ENCODE results near the gene CDHR5. TPM values are rescaled to one million over a fixed set of nuclear protein-coding genes. Genes with fewer than 3 reads are reported as not detected.

Gene CDHR5
- total RNA-seq, 1 experiment from 2014 or later, result not detected

DNA sequence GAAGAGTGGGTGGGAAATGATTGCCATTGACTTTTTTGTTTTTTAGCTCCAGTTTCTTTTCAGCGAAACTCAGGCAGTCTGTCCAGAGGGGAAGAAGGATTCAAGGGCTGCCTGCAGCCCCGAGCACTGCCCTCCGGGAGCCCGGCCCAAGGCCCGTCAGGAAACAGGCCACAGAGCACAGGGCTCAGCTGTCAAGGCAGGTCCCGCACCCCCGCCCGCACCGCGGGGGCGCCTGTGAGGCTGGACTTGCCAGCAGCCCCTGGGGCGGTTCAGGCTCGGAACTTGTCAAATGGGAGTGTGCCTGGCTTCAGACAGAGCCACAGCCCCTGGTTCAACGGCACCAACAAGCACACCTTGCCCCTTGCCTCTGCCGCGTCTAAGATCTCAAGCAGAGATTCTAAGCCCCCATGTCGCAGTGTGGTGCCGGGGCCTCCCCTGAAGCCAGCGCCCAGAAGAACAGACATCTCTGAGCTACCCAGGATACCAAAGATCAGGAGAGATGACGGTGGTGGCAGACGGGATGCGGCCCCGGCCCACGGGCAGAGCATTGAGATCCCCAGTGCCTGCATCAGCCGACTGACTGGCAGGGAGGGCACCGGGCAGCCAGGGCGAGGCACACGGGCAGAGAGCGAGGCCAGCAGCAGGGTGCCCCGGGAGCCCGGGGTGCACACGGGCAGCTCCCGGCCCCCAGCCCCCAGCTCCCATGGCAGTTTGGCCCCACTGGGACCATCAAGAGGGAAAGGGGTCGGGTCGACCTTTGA lies 17.6 kb downstream of the CDHR5 start:
- no peak overlapping the region for H3K27ac Mint-ChIP-seq (ENCODE audit: low read depth, unreplicated experiment)
- H3K9me3 Mint-ChIP-seq (ENCODE audit: unreplicated experiment), result no peaks in the 10 kb centered on the region
- DNase-seq (ENCODE audit: unreplicated experiment), result no peak
- H3K36me3 Mint-ChIP-seq (ENCODE audit: insufficient read depth, unreplicated experiment), result peaks cover 55% of the 10 kb centered on the region
- ChIA-PET POLR2A (interaction anchor here (0.6 to 1.1 kb wide), 4 partner anchors 12 to 141 kb away, joined by 3 to 5 read pairs (median 4); no protein-coding TSS in a partner anchor), CTCF (interaction anchor here (0.7 kb wide), 1 partner anchor 191 kb away, joined by 4 read pairs; no protein-coding TSS in a partner anchor)
- no TSS peak for BruUV-seq (replicated peaks)
- no peak overlapping the region for H3K4me3 Mint-ChIP-seq (ENCODE audit: unreplicated experiment)
- no peaks in the 10 kb centered on the region for H3K27me3 Mint-ChIP-seq (ENCODE audit: insufficient read depth, unreplicated experiment)
- intact Hi-C loops (cut with micrococcal nuclease), result no loop called here
- TF ChIP-seq, protein P1, sequence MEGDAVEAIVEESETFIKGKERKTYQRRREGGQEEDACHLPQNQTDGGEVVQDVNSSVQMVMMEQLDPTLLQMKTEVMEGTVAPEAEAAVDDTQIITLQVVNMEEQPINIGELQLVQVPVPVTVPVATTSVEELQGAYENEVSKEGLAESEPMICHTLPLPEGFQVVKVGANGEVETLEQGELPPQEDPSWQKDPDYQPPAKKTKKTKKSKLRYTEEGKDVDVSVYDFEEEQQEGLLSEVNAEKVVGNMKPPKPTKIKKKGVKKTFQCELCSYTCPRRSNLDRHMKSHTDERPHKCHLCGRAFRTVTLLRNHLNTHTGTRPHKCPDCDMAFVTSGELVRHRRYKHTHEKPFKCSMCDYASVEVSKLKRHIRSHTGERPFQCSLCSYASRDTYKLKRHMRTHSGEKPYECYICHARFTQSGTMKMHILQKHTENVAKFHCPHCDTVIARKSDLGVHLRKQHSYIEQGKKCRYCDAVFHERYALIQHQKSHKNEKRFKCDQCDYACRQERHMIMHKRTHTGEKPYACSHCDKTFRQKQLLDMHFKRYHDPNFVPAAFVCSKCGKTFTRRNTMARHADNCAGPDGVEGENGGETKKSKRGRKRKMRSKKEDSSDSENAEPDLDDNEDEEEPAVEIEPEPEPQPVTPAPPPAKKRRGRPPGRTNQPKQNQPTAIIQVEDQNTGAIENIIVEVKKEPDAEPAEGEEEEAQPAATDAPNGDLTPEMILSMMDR (IDR thresholded peaks at IDR 0.05; ENCODE audit: unreplicated experiment), result no peak
- H3K4me1 Mint-ChIP-seq (ENCODE audit: insufficient read depth, unreplicated experiment), result no peaks in the 10 kb centered on the region

DNA sequence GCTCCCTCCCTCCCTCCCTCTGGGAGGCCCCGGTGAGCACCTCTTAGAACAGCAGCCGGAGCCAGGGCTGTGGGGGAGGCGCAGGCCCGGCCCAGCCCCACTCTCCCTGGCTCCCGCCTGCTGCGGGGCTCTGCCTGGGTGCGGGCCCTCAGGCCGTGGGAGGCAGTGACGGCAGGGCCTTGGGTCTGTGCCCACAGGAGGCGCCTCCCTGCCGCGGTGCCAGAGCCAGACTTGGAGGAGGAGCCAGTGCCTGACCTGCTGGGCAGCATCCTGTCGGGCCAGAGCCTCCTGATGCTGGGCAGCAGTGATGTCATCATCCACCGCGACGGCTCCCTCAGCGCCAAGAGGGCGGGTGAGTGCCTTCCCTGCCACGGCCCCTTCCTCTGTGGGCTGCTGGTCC lies 18.5 kb downstream of the CDHR5 start:
- Mint-ChIP-seq H3K4me1 (ENCODE audit: insufficient read depth, unreplicated experiment) (no peaks in the 10 kb centered on the region), H3K27me3 (ENCODE audit: insufficient read depth, unreplicated experiment) (no peaks in the 10 kb centered on the region), H3K36me3 (ENCODE audit: insufficient read depth, unreplicated experiment) (peaks cover 61% of the 10 kb centered on the region), H3K4me3 (ENCODE audit: unreplicated experiment) (no peak overlapping the region), H3K9me3 (ENCODE audit: unreplicated experiment) (no peaks in the 10 kb centered on the region), H3K27ac (ENCODE audit: low read depth, unreplicated experiment) (no peak overlapping the region)
- CTCF ChIA-PET, result no interaction called here
- TF ChIP-seq, protein P1 (IDR thresholded peaks at IDR 0.05; ENCODE audit: unreplicated experiment), result no peak
- POLR2A ChIA-PET, result interaction anchor here (0.6 to 1.4 kb wide), 4 partner anchors 23 to 142 kb away, joined by 3 to 9 read pairs (median 4); no protein-coding TSS in a partner anchor
- no TSS peak for BruUV-seq (replicated peaks)
- DNase-seq (ENCODE audit: unreplicated experiment), result peak; percentile 91
- intact Hi-C loops (cut with micrococcal nuclease), result no loop called here

DNA sequence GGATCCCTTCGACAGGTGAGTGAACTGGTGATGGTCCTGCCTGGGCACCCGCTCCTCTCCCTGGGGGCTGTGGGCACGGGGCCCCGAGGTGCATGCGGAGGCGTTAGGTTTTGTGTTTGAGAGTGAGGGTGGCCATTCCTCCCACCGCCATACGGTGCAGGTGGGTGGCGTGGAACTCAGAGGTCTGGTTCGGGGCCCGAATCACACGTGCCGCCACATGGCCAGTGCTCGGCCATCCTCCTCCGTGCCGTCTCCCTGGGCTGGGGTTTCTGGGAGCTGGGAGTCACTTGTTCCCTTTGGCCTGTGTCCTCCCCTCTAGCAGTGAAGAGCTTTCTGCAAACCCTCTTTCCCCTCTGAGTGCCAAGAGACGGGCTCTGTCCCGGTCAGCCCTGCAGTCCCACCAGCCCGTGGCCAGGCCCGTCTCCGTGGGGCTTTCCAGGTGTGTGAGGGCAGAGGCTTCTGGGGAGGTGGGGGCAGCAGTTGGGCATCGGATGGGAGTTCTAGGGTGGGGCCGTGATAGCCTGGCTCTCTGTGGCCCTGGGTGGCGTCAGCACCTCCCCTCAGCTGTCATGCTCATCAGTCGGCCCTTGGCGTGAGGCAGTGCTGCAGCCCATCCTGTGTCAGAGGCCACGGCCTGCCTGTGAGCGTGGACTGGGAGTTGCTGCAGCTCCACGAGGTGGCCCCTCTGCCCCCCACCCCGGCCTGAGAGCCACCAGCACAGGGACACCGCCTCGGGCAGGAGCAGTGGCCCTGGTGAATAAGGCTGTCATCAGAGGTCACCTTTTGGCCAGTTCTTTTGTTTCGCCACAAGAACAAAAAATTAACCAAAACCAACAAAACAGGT lies 19.2 kb downstream of the CDHR5 start:
- Mint-ChIP-seq H3K4me3 (ENCODE audit: unreplicated experiment) (no peak overlapping the region), H3K27me3 (ENCODE audit: insufficient read depth, unreplicated experiment) (no peaks in the 10 kb centered on the region), H3K27ac (ENCODE audit: low read depth, unreplicated experiment) (no peak overlapping the region), H3K4me1 (ENCODE audit: insufficient read depth, unreplicated experiment) (no peaks in the 10 kb centered on the region), H3K36me3 (ENCODE audit: insufficient read depth, unreplicated experiment) (peaks cover 62% of the 10 kb centered on the region), H3K9me3 (ENCODE audit: unreplicated experiment) (no peaks in the 10 kb centered on the region)
- no peak for DNase-seq (ENCODE audit: unreplicated experiment)
- intact Hi-C loops (cut with micrococcal nuclease), result no loop called here
- TF ChIP-seq, protein P1 (IDR thresholded peaks at IDR 0.05; ENCODE audit: unreplicated experiment), result no peak
- ChIA-PET CTCF (interaction anchor here (1.4 kb wide), 1 partner anchor 8 kb away, joined by 4 read pairs; no protein-coding TSS in a partner anchor), POLR2A (interaction anchor here (1.4 kb wide), 1 partner anchor 27 kb away, joined by 9 read pairs; no protein-coding TSS in a partner anchor)
- BruUV-seq (replicated peaks), result no TSS peak

DNA sequence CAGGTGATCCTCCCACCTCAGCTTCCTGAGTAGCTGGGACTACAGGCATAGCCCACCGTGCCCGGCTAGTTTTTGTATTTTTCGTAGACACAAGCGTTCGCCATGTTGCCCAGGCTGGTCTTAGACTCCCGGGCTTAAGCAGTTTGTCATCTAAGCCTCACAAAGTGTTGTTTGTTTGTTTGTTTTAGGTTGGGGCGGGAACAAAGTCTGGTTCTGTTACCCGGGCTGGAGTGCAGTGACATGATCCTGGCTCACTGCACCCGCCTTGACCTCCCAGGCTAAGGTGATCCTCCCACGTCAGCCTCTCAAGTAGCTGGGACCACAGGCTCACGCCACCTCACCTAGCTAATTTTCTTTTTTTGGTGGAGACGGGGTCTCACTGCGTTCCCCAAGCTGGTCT lies 21.6 kb downstream of the CDHR5 start:
- ChIA-PET CTCF (interaction anchor here (0.6 kb wide), 1 partner anchor 39 kb away, joined by 3 read pairs; no protein-coding TSS in a partner anchor), POLR2A (interaction anchor here (0.6 kb wide), 1 partner anchor 67 kb away, joined by 3 read pairs; no protein-coding TSS in a partner anchor)
- H3K4me1 Mint-ChIP-seq (ENCODE audit: insufficient read depth, unreplicated experiment), result no peaks in the 10 kb centered on the region
- no peak overlapping the region for H3K4me3 Mint-ChIP-seq (ENCODE audit: unreplicated experiment)
- no peak overlapping the region for H3K27ac Mint-ChIP-seq (ENCODE audit: low read depth, unreplicated experiment)
- TF ChIP-seq, protein P1 (IDR thresholded peaks at IDR 0.05; ENCODE audit: unreplicated experiment), result no peak
- H3K36me3 Mint-ChIP-seq (ENCODE audit: insufficient read depth, unreplicated experiment), result peaks cover 75% of the 10 kb centered on the region
- H3K27me3 Mint-ChIP-seq (ENCODE audit: insufficient read depth, unreplicated experiment), result no peaks in the 10 kb centered on the region
- intact Hi-C loops (cut with micrococcal nuclease), result no loop called here
- BruUV-seq (replicated peaks), result no TSS peak
- no peaks in the 10 kb centered on the region for H3K9me3 Mint-ChIP-seq (ENCODE audit: unreplicated experiment)
- no peak for DNase-seq (ENCODE audit: unreplicated experiment)

Data from MCF 10A (cell line).